Fibroblast of the aortic adventitia (primary cell): Measurements from ENCODE around the gene COL8A1. TPM values are rescaled to one million over a fixed set of nuclear protein-coding genes. Genes with fewer than 3 reads are reported as not detected.

Experiments used
- DNase-seq: peaks from one replicate; pipeline ENCODE4 v3.0.0-alpha.2; 2010; ENCODE audit warnings: low read depth
- H3K4me3 ChIP-seq: 2 replicates; pipeline ENCODE4 v1.5.1; 2011; ENCODE audit warnings: low read depth, mild to moderate bottlenecking, control low read depth, low read length, moderate library complexity
- CTCF ChIP-seq: IDR thresholded peaks from 2 replicates; pipeline ENCODE4 v1.5.1; 2011; ENCODE audit warnings: mild to moderate bottlenecking, low read length, control low read depth, inconsistent platforms; ENCODE audit not compliant: insufficient read depth
- total RNA-seq: library from RNA; depleted of rRNA; stranded (reverse); fragments of >200 nt; gene quantifications from 2 replicates; pipeline ENCODE4 v1.2.3, GENCODE V29; 2012; ENCODE audit warnings: low replicate concordance

The COL8A1 gene
- total RNA-seq, 1 donor, result 25.1 TPM

GRCh38 chr3:99845331-99845730, 206.9 kb downstream of the COL8A1 start:
- no peak for TF ChIP-seq CTCF
- no peak overlapping the region for H3K4me3 ChIP-seq
- no peak for DNase-seq

GRCh38 chr3:99845999-99846398, 207.6 kb downstream of the COL8A1 start:
- no peak for DNase-seq
- H3K4me3 ChIP-seq, result no peak overlapping the region
- no peak for TF ChIP-seq CTCF

GRCh38 chr3:99846477-99847160, 208.2 kb downstream of the COL8A1 start:
- H3K4me3 ChIP-seq, result no peak overlapping the region
- no peak for TF ChIP-seq CTCF
- DNase-seq, result peak; percentile 72

GRCh38 chr3:99848433-99848832, 210.0 kb downstream of the COL8A1 start:
- no peak for DNase-seq
- no peak overlapping the region for H3K4me3 ChIP-seq
- no peak for TF ChIP-seq CTCF

Other genes with a start within 250 kb of the COL8A1 start
- gene CMSS1, start 179.3 kb downstream of the COL8A1 start, total RNA-seq, result 20.1 and 27.8 TPM in 2 replicates